Gastrocnemius medialis (tissue), 4 donors: ENCODE results near the gene NCBP1.

Experiments
- POLR2A ChIP-seq, 2 donors: fragments of 450-650 bp; IDR thresholded peaks; one replicate each; pipeline ENCODE4 v1.6.1; 2017; ENCODE audit warnings: antibody characterized with exemption in 2 of 2, mild to moderate bottlenecking in 2 of 2, moderate library complexity in 2 of 2
- TF ChIP-seq, protein P1 (sequence below), 5 experiments: fragments of 450-650 bp in 3 of 5; fragments of 200-600 bp in 2 of 5; sonication (generic) in 2 of 5; IDR thresholded peaks in 4 of 5; conservative IDR thresholded peaks in 1 of 5; 1 replicate in 4 of 5; 2 replicates in 1 of 5; pipeline ENCODE4 v1.5.1; 2016 to 2019; ENCODE audit warnings: antibody characterized with exemption in 5 of 5, mild to moderate bottlenecking in 3 of 5, moderate library complexity in 3 of 5

DNA sequence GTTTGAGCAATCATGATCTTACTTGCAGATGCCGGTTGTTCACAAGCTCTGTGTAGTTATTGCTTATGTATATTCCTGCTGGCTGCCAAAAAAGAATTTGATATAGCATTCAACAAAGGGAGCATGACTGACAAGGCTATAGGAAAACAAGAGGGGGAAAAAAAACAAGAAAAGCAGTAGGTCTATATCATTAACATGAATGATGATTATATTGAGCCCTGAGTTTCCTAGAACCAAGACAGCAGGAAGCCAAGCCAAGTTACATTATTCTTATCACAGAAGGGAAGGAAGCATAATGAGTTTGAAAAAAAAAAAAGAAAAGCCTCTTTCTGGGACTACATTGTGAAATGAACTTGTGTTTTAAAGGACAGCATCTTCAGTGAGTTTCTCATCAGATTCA is 41.5 kb upstream of the NCBP1 start:
- TF ChIP-seq, protein P1, sequence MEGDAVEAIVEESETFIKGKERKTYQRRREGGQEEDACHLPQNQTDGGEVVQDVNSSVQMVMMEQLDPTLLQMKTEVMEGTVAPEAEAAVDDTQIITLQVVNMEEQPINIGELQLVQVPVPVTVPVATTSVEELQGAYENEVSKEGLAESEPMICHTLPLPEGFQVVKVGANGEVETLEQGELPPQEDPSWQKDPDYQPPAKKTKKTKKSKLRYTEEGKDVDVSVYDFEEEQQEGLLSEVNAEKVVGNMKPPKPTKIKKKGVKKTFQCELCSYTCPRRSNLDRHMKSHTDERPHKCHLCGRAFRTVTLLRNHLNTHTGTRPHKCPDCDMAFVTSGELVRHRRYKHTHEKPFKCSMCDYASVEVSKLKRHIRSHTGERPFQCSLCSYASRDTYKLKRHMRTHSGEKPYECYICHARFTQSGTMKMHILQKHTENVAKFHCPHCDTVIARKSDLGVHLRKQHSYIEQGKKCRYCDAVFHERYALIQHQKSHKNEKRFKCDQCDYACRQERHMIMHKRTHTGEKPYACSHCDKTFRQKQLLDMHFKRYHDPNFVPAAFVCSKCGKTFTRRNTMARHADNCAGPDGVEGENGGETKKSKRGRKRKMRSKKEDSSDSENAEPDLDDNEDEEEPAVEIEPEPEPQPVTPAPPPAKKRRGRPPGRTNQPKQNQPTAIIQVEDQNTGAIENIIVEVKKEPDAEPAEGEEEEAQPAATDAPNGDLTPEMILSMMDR (IDR thresholded peaks at IDR 0.05 in 4 of 5, conservative IDR thresholded peaks at IDR 0.05 in 1 of 5): no peak
- TF ChIP-seq POLR2A (IDR thresholded peaks at IDR 0.05): no peak
